OCI-LY1 (cell line): ENCODE data around the gene JAKMIP1.

ENCODE experiments used
- EZH2 ChIP-seq: fragments of 200-600 bp; sonication (generic), shearing (Covaris generic); IDR thresholded peaks from 2 replicates; pipeline ENCODE4 v1.8.0; 2017; ENCODE audit warnings: borderline replicate concordance, mixed run types, mild to moderate bottlenecking, antibody characterized with exemption, low read length, moderate library complexity, mixed read lengths
- TF ChIP-seq, protein P1 (sequence below): fragments of 200-600 bp; sonication (generic), shearing (Covaris generic); IDR thresholded peaks from 2 replicates; pipeline ENCODE4 v1.5.1; 2017; ENCODE audit warnings: mild to moderate bottlenecking, antibody characterized with exemption, low read length, moderate library complexity, mixed read lengths

DNA sequence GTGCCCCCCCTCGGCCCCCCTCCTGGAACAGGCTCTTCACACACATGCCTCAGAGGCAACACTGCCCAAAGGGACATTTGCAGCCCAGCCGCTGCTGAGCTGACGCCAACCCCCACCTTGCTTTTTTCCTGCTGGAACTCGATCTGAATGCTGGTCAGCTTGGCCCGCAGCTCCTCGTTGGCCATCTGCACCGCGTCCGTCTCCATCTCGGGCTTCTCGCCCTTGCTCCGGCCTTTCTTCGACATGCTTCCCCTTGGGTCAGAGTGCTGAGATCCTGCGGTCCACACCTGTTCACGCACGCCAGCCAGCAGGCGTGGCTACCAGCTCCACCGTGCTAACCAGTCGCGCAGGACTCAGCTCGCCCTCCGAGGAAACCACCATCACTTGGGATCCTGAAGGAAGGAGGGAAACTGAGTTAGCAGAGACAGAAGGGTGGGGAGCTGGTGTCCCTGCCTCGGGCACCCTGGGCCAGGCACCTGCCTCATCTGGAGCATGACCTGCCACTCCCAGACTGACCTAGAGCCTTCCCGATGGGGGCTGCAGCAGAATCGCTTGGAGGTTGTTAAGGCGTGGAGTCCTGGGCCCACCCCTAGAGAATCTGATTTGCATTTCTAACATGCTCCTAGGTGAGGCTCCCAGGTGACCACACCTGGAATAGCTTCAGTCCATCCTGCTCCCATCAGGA, 87.6 kb downstream of the JAKMIP1 start:
- TF ChIP-seq, protein P1, sequence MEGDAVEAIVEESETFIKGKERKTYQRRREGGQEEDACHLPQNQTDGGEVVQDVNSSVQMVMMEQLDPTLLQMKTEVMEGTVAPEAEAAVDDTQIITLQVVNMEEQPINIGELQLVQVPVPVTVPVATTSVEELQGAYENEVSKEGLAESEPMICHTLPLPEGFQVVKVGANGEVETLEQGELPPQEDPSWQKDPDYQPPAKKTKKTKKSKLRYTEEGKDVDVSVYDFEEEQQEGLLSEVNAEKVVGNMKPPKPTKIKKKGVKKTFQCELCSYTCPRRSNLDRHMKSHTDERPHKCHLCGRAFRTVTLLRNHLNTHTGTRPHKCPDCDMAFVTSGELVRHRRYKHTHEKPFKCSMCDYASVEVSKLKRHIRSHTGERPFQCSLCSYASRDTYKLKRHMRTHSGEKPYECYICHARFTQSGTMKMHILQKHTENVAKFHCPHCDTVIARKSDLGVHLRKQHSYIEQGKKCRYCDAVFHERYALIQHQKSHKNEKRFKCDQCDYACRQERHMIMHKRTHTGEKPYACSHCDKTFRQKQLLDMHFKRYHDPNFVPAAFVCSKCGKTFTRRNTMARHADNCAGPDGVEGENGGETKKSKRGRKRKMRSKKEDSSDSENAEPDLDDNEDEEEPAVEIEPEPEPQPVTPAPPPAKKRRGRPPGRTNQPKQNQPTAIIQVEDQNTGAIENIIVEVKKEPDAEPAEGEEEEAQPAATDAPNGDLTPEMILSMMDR, result no peak
- no peak for TF ChIP-seq EZH2
